HCT116 (cell line): Measurements from ENCODE around the gene C4orf51. TPM values are rescaled to one million over a fixed set of nuclear protein-coding genes. Genes with fewer than 3 reads are reported as not detected.

Source experiments
- ATAC-seq: fragments of 200-7000 bp; cut with Tn5 transposase; 2 replicates; pipeline ENCODE4 v1.9.1; 2020; ENCODE audit warnings: mild to moderate bottlenecking, moderate library complexity
- BruUV-seq: library from RNA; stranded (reverse); fragments of 400-500 nt; replicated peaks from 2 replicates; lab custom pipeline; 2021; lab: Mats Ljungman, UMichigan
- CTCF ChIA-PET: fragments of 300-600 bp; sonication (Branson Sonifier 250); formaldehyde crosslinking; loops from one replicate; lab custom pipeline; 2021; ENCODE audit warnings: antibody characterized with exemption; lab: Charles Lee
- POLR2A ChIA-PET: fragments of 300-600, 350-600 bp; sonication (Branson Sonifier 250); formaldehyde crosslinking; loops from one replicate; lab custom pipeline; 2021; ENCODE audit warnings: antibody characterized with exemption; lab: Charles Lee
- RAD21 ChIA-PET, 2 experiments: fragments of 300-600 bp; sonication (Branson Sonifier 250); formaldehyde crosslinking; loops; one replicate each; lab custom pipeline; 2023; ENCODE audit warnings: low total read pairs in 2 of 2; ENCODE audit not compliant: uncharacterized antibody in 2 of 2, unreplicated experiment in 2 of 2, low non-redundant PET in 1 of 2; lab: Charles Lee
- DNase-seq: peaks from one replicate; pipeline ENCODE4 v3.0.0-alpha.2; 2010; ENCODE audit warnings: low read depth, low spot score
- H2AFZ ChIP-seq: fragments of 200-600 bp; shearing (Covaris generic), sonication (generic); 2 replicates; pipeline ENCODE4 v1.6.1; 2017; ENCODE audit warnings: low read depth, mixed run types, mixed read lengths, antibody characterized with exemption, low read length; ENCODE audit not compliant: poor library complexity, severe bottlenecking
- H3K27ac ChIP-seq: 2 replicates; pipeline ENCODE4 v1.5.1; 2012; ENCODE audit warnings: low read depth, low read length
- H3K27me3 ChIP-seq: fragments of 200-600 bp; sonication (generic); 2 replicates; pipeline ENCODE4 v1.6.1; 2016; ENCODE audit warnings: mixed run types, low read length, mixed read lengths; ENCODE audit not compliant: insufficient read depth
- H3K36me3 ChIP-seq, 2 experiments: fragments of 200-500 bp in 1 of 2; fragments of 200-600 bp in 1 of 2; sonication (Bioruptor generic) in 1 of 2; sonication (generic) in 1 of 2; 2 replicates each; pipeline versions ENCODE4 v1.5.1 to v1.6.1; 2014 to 2016; ENCODE audit warnings: low read length in 2 of 2, inconsistent platforms in 1 of 2, mixed read lengths in 1 of 2, mixed run types in 1 of 2; ENCODE audit not compliant: insufficient read depth in 2 of 2, control insufficient read depth in 1 of 2
- H3K4me1 ChIP-seq, 2 experiments: fragments of 200-600 bp in 1 of 2; sonication (generic) in 1 of 2; 2 replicates each; pipeline versions ENCODE4 v1.5.1 to v1.6.1; 2012 to 2017; ENCODE audit warnings: low read length in 2 of 2, inconsistent platforms in 1 of 2, mild to moderate bottlenecking in 1 of 2, mixed read lengths in 1 of 2, mixed run types in 1 of 2, moderate library complexity in 1 of 2; ENCODE audit not compliant: insufficient read depth in 2 of 2, control insufficient read depth in 1 of 2
- H3K4me2 ChIP-seq: fragments of 200-600 bp; sonication (generic); 2 replicates; pipeline ENCODE4 v1.6.1; 2017; ENCODE audit warnings: mixed run types, low read length, mixed read lengths
- H3K4me3 ChIP-seq, 2 experiments: fragments of 200-600 bp in 1 of 2; sonication (generic) in 1 of 2; replicated peaks in 1 of 2; 2 replicates each; pipeline ENCODE4 v1.5.1; 2011 to 2016; ENCODE audit warnings: low read length in 2 of 2, control low read depth in 1 of 2, low read depth in 1 of 2, mild to moderate bottlenecking in 1 of 2, mixed read lengths in 1 of 2, mixed run types in 1 of 2
- H3K79me2 ChIP-seq: fragments of 200-600 bp; sonication (generic); 2 replicates; pipeline ENCODE4 v1.6.1; 2017; ENCODE audit warnings: mild to moderate bottlenecking, mixed run types, low read length, moderate library complexity, mixed read lengths; ENCODE audit not compliant: insufficient read depth
- H3K9ac ChIP-seq: fragments of 200-600 bp; sonication (generic); 2 replicates; pipeline ENCODE4 v1.6.1; 2016; ENCODE audit warnings: low read length, mixed read lengths
- H3K9me2 ChIP-seq: fragments of 200-600 bp; sonication (generic), shearing (Covaris generic); 2 replicates; pipeline ENCODE4 v1.6.1; 2017; ENCODE audit warnings: mixed run types, mild to moderate bottlenecking, moderate library complexity; ENCODE audit not compliant: insufficient read depth
- H3K9me3 ChIP-seq, 2 experiments: fragments of 200-500 bp in 1 of 2; fragments of 200-600 bp in 1 of 2; sonication (Bioruptor generic) in 1 of 2; sonication (generic) in 1 of 2; 2 replicates each; pipeline ENCODE4 v1.6.1; 2014 to 2017; ENCODE audit warnings: low read length in 2 of 2, mixed read lengths in 2 of 2, inconsistent platforms in 1 of 2, low read depth in 1 of 2, mild to moderate bottlenecking in 1 of 2, mixed run types in 1 of 2, moderate library complexity in 1 of 2; ENCODE audit not compliant: control insufficient read depth in 1 of 2, insufficient read depth in 1 of 2
- H4K20me1 ChIP-seq: fragments of 200-600 bp; sonication (generic), shearing (Covaris generic); 2 replicates; pipeline ENCODE4 v1.6.1; 2017; ENCODE audit warnings: mixed run types, mild to moderate bottlenecking, moderate library complexity; ENCODE audit not compliant: insufficient read depth
- EZH2 ChIP-seq: fragments of 200-600 bp; sonication (generic); IDR thresholded peaks from 2 replicates; pipeline ENCODE4 v1.6.1; 2017; ENCODE audit warnings: antibody characterized with exemption, mixed run types
- FOSL1 ChIP-seq: IDR thresholded peaks from 2 replicates; pipeline ENCODE4 v1.6.1; 2012; ENCODE audit warnings: low read depth
- JUND ChIP-seq: IDR thresholded peaks from 2 replicates; pipeline ENCODE4 v1.6.1; 2012
- POLR2A ChIP-seq: IDR thresholded peaks from 2 replicates; pipeline ENCODE4 v1.7.0; 2011; ENCODE audit warnings: borderline replicate concordance; ENCODE audit not compliant: insufficient read depth, insufficient read length; ENCODE audit errors: extremely low read depth
- RAD21 ChIP-seq: IDR thresholded peaks from 2 replicates; pipeline ENCODE4 v1.6.1; 2012; ENCODE audit warnings: low read depth, mild to moderate bottlenecking
- SIN3A ChIP-seq: IDR thresholded peaks from 2 replicates; pipeline ENCODE4 v1.6.1; 2012; ENCODE audit warnings: low read depth
- SP1 ChIP-seq: IDR thresholded peaks from 2 replicates; pipeline ENCODE4 v1.6.1; 2012; ENCODE audit warnings: low read depth
- TCF7L2 ChIP-seq: IDR thresholded peaks from 2 replicates; pipeline ENCODE4 v1.7.0; 2011; ENCODE audit warnings: borderline replicate concordance, inconsistent platforms; ENCODE audit not compliant: insufficient read depth, insufficient read length; ENCODE audit errors: extremely low read depth
- intact Hi-C: fragments of 100-400 bp; cut with micrococcal nuclease; formaldehyde crosslinking; loops from 2 replicates; pipeline ENCODE4 v1.10.0; 2022
- total RNA-seq: library from RNA; stranded (reverse); gene quantifications from one replicate; pipeline ENCODE4 v1.2.1, GENCODE V29; 2021; ENCODE audit not compliant: unreplicated experiment
- TF ChIP-seq, protein P1 (sequence below): IDR thresholded peaks from 2 replicates; pipeline ENCODE4 v1.6.1; 2012; ENCODE audit warnings: low read depth

The C4orf51 gene
- total RNA-seq, 1 experiment from 2014 or later = not detected

DNA sequence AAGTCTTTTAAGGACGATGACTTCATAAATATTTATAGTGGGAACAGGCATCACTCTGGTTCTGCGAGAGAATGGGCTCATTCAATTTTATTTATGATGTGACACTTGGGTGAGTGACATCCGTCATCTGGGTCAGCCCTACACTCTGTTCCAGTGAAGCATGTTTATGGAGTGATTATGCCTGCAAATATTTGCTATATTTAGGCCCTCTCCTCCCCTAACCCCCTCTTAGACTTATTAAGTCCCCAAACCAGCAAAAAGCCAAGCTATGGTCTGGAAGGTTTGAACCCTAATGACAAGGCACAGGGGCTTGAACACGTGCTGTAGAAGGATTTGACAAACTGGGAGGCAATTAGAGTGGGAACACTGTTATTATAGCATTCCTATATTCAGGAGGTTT is 55.9 kb downstream of the C4orf51 start (continued):
- TF ChIP-seq JUND = no peak
- TF ChIP-seq, all 23 proteins: peak for 0

DNA sequence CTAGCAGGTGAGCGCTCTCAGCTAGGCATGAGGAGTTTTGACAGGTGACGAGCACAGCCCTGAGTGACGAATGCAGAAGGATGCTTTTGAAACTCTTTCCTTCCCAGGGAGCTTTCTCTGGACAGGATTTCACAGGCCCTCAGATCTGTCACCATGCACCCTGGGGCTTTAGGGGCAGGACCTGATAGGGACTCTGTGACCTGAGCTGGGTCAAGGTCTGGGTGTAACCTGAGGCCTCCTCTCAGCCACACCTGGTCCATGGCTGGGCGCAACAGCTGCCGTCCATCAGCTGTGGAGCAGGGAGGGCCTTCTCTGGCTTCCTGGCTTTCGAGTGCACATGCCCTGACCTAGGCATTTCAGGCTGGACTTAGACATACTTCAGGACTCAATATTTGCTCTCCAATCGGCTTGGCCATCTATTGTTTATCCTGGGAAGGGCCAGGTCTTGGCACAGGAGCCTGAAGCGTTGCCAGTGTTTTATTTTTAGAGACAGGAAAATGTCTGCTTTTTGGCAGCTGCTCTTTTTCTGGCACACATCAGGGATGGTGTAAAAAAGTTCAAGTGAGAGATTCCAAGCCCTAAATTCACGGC is 56.4 kb downstream of the C4orf51 start:
- ATAC-seq = no peak
- peaks cover 19 to 46% of the 10 kb centered on the region in 2 experiments for H3K4me1 ChIP-seq
- no peak for DNase-seq
- no peaks in the 10 kb centered on the region for H3K9me2 ChIP-seq
- BruUV-seq = no TSS peak
- H3K4me2 ChIP-seq = peak overlapping the region; percentile 85; the same call in 1 of the 2 replicates
- no peaks in the 10 kb centered on the region for H3K27me3 ChIP-seq
- no peak overlapping the region for H3K27ac ChIP-seq
- H3K36me3 ChIP-seq = no peaks in the 10 kb centered on the region
- no peak overlapping the region for H3K4me3 ChIP-seq
- no peaks in the 10 kb centered on the region for H3K79me2 ChIP-seq
- no peak overlapping the region for H2AFZ ChIP-seq
- ChIA-PET RAD21 (no interaction called here), POLR2A (no interaction called here), CTCF (no interaction called here)
- intact Hi-C loops = no loop called here
- no peaks in the 10 kb centered on the region for H3K9me3 ChIP-seq
- H4K20me1 ChIP-seq = no peaks in the 10 kb centered on the region
- TF ChIP-seq, protein P1, sequence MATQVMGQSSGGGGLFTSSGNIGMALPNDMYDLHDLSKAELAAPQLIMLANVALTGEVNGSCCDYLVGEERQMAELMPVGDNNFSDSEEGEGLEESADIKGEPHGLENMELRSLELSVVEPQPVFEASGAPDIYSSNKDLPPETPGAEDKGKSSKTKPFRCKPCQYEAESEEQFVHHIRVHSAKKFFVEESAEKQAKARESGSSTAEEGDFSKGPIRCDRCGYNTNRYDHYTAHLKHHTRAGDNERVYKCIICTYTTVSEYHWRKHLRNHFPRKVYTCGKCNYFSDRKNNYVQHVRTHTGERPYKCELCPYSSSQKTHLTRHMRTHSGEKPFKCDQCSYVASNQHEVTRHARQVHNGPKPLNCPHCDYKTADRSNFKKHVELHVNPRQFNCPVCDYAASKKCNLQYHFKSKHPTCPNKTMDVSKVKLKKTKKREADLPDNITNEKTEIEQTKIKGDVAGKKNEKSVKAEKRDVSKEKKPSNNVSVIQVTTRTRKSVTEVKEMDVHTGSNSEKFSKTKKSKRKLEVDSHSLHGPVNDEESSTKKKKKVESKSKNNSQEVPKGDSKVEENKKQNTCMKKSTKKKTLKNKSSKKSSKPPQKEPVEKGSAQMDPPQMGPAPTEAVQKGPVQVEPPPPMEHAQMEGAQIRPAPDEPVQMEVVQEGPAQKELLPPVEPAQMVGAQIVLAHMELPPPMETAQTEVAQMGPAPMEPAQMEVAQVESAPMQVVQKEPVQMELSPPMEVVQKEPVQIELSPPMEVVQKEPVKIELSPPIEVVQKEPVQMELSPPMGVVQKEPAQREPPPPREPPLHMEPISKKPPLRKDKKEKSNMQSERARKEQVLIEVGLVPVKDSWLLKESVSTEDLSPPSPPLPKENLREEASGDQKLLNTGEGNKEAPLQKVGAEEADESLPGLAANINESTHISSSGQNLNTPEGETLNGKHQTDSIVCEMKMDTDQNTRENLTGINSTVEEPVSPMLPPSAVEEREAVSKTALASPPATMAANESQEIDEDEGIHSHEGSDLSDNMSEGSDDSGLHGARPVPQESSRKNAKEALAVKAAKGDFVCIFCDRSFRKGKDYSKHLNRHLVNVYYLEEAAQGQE = no peak
- no peak for TF ChIP-seq POLR2A
- TF ChIP-seq EZH2 = no peak
- no peak for TF ChIP-seq SP1
- no peak for TF ChIP-seq RAD21
- TF ChIP-seq SIN3A = no peak
- TF ChIP-seq TCF7L2 = no peak
- no peak for TF ChIP-seq FOSL1
- H3K9ac ChIP-seq = no peak overlapping the region
